ENCODE results near the gene EFCAB10. TPM values are rescaled to one million over a fixed set of nuclear protein-coding genes. Genes with fewer than 3 reads are reported as not detected.

The EFCAB10 gene
- total RNA-seq, 1 donor from 2014 or later = 0.70 TPM

- H3K36me3 Mint-ChIP-seq (ENCODE audit: low read depth) = peaks cover 7% of the 10 kb centered on the region
- no peak overlapping the region for H3K4me3 Mint-ChIP-seq
- no peaks in the 10 kb centered on the region for H3K27me3 Mint-ChIP-seq (ENCODE audit: low read depth)
- TF ChIP-seq CTCF (conservative IDR thresholded peaks at IDR 0.05) = no peak
- no peaks in the 10 kb centered on the region for H3K9me3 Mint-ChIP-seq
- DNase-seq (ENCODE audit: low read depth, low spot score) = no peak
- peak overlapping the region; percentile 91 for H3K27ac Mint-ChIP-seq (ENCODE audit: unreplicated experiment)
- H3K4me1 Mint-ChIP-seq = no peaks in the 10 kb centered on the region
Measured at GRCh38 chr7:105614341-105614840, 33.1 kb upstream of the EFCAB10 start.

GRCh38 chr7:105613611-105614330 lies 32.5 kb upstream of the EFCAB10 start:
- Mint-ChIP-seq H3K27ac (ENCODE audit: unreplicated experiment) (peak overlapping the region; percentile 91), H3K27me3 (ENCODE audit: low read depth) (no peaks in the 10 kb centered on the region), H3K4me1 (no peaks in the 10 kb centered on the region), H3K4me3 (no peak overlapping the region), H3K9me3 (no peaks in the 10 kb centered on the region), H3K36me3 (ENCODE audit: low read depth) (peaks cover 7% of the 10 kb centered on the region)
- DNase-seq (ENCODE audit: low read depth, low spot score) = no peak
- no peak for TF ChIP-seq CTCF (conservative IDR thresholded peaks at IDR 0.05)

GRCh38 chr7:105612806-105613205 lies 31.5 kb upstream of the EFCAB10 start:
- Mint-ChIP-seq H3K4me3 (no peak overlapping the region), H3K27ac (ENCODE audit: unreplicated experiment) (no peak overlapping the region), H3K36me3 (ENCODE audit: low read depth) (peaks cover 7% of the 10 kb centered on the region), H3K27me3 (ENCODE audit: low read depth) (no peaks in the 10 kb centered on the region), H3K4me1 (no peaks in the 10 kb centered on the region), H3K9me3 (no peaks in the 10 kb centered on the region)
- TF ChIP-seq CTCF (conservative IDR thresholded peaks at IDR 0.05) = no peak
- DNase-seq (ENCODE audit: low read depth, low spot score) = no peak

- peaks cover 7% of the 10 kb centered on the region for H3K36me3 Mint-ChIP-seq (ENCODE audit: low read depth)
- no peak for TF ChIP-seq CTCF (conservative IDR thresholded peaks at IDR 0.05)
- no peak overlapping the region for H3K27ac Mint-ChIP-seq (ENCODE audit: unreplicated experiment)
- no peaks in the 10 kb centered on the region for H3K4me1 Mint-ChIP-seq
- no peak overlapping the region for H3K4me3 Mint-ChIP-seq
- no peaks in the 10 kb centered on the region for H3K9me3 Mint-ChIP-seq
- no peaks in the 10 kb centered on the region for H3K27me3 Mint-ChIP-seq (ENCODE audit: low read depth)
- DNase-seq (ENCODE audit: low read depth, low spot score) = no peak
Measured at GRCh38 chr7:105611856-105612775, 30.8 kb upstream of the EFCAB10 start.

GRCh38 chr7:105610165-105610930 lies 29.1 kb upstream of the EFCAB10 start:
- Mint-ChIP-seq H3K27me3 (ENCODE audit: low read depth) (no peaks in the 10 kb centered on the region), H3K4me3 (no peak overlapping the region), H3K9me3 (no peaks in the 10 kb centered on the region), H3K27ac (ENCODE audit: unreplicated experiment) (no peak overlapping the region), H3K4me1 (peaks cover 4% of the 10 kb centered on the region), H3K36me3 (ENCODE audit: low read depth) (peaks cover 7% of the 10 kb centered on the region)
- no peak for DNase-seq (ENCODE audit: low read depth, low spot score)
- no peak for TF ChIP-seq CTCF (conservative IDR thresholded peaks at IDR 0.05)

All from neural crest cell (in vitro differentiated cells).